GM23338 (cell line): ENCODE measurements around the gene EYA2. TPM values are rescaled to one million over a fixed set of nuclear protein-coding genes. Genes with fewer than 3 reads are reported as not detected.

Experiments used
- ATAC-seq: fragments of 200-7000 bp; cut with Tn5 transposase; 3 replicates; pipeline ENCODE4 v1.9.1; 2020
- DNase-seq: peaks from one replicate; pipeline ENCODE4 v3.0.0-alpha.2; 2015; ENCODE audit warnings: low spot score
- H2AFZ ChIP-seq: fragments of 200-600 bp; sonication (generic); 2 replicates; pipeline ENCODE4 v1.8.0; 2016; ENCODE audit warnings: antibody characterized with exemption, mild to moderate bottlenecking, moderate library complexity
- H3F3A ChIP-seq: fragments of 200-600 bp; sonication (generic); replicated peaks from 2 replicates; pipeline ENCODE4 v1.8.0; 2017; ENCODE audit warnings: antibody characterized with exemption, mixed run types, low read depth
- H3K27ac ChIP-seq: fragments of 200-600 bp; sonication (generic); 2 replicates; pipeline ENCODE4 v1.6.1; 2016; ENCODE audit warnings: low read depth
- H3K27me3 ChIP-seq: fragments of 200-600 bp; sonication (generic); 2 replicates; pipeline ENCODE4 v1.8.0; 2016; ENCODE audit warnings: mild to moderate bottlenecking, mixed run types, moderate library complexity; ENCODE audit not compliant: insufficient read depth
- H3K36me3 ChIP-seq: fragments of 200-600 bp; sonication (generic); 2 replicates; pipeline ENCODE4 v1.8.0; 2016; ENCODE audit warnings: mild to moderate bottlenecking; ENCODE audit not compliant: insufficient read depth
- H3K4me1 ChIP-seq: fragments of 200-600 bp; sonication (generic); 2 replicates; pipeline ENCODE4 v1.8.0; 2016; ENCODE audit warnings: mild to moderate bottlenecking, moderate library complexity; ENCODE audit not compliant: insufficient read depth
- H3K4me2 ChIP-seq: fragments of 200-600 bp; sonication (generic); 2 replicates; pipeline ENCODE4 v1.7.1; 2017; ENCODE audit warnings: mixed run types
- H3K4me3 ChIP-seq: fragments of 200-600 bp; sonication (generic); 2 replicates; pipeline ENCODE4 v1.6.1; 2016; ENCODE audit warnings: mixed run types
- H3K79me2 ChIP-seq: fragments of 200-600 bp; sonication (generic); replicated peaks from 2 replicates; pipeline ENCODE4 v1.8.0; 2017; ENCODE audit warnings: mild to moderate bottlenecking; ENCODE audit not compliant: insufficient read depth
- H3K9me2 ChIP-seq: fragments of 200-600 bp; sonication (generic); 2 replicates; pipeline ENCODE4 v1.8.0; 2017; ENCODE audit not compliant: insufficient read depth
- H4K20me1 ChIP-seq: fragments of 200-600 bp; sonication (generic); replicated peaks from 2 replicates; pipeline ENCODE4 v1.8.0; 2017; ENCODE audit warnings: mild to moderate bottlenecking; ENCODE audit not compliant: insufficient read depth
- H3K27ac Mint-ChIP-seq: 2 replicates; pipeline ENCODE4 v1.8.0; 2020; ENCODE audit warnings: inconsistent platforms, mild to moderate bottlenecking, moderate library complexity, mixed read lengths
- H3K27me3 Mint-ChIP-seq: 3 replicates; pipeline ENCODE4 v1.8.0; 2022; ENCODE audit warnings: low read depth, mild to moderate bottlenecking, moderate library complexity, mixed read lengths, inconsistent platforms; ENCODE audit not compliant: insufficient read depth, poor library complexity
- H3K36me3 Mint-ChIP-seq: 3 replicates; pipeline ENCODE4 v1.8.0; 2021; ENCODE audit warnings: low read depth, mild to moderate bottlenecking, inconsistent platforms, moderate library complexity, mixed read lengths
- H3K4me1 Mint-ChIP-seq: 3 replicates; pipeline ENCODE4 v1.8.0; 2020; ENCODE audit warnings: mild to moderate bottlenecking, inconsistent platforms, mixed read lengths
- H3K4me3 Mint-ChIP-seq: 3 replicates; pipeline ENCODE4 v1.8.0; 2021; ENCODE audit warnings: moderate library complexity, mild to moderate bottlenecking, inconsistent platforms, mixed read lengths
- H3K9me3 Mint-ChIP-seq: 3 replicates; pipeline ENCODE4 v1.8.0; 2020; ENCODE audit warnings: moderate library complexity, mild to moderate bottlenecking, inconsistent platforms, mixed read lengths
- CREB1 ChIP-seq: fragments of 250-450 bp; sonication (Bioruptor Pico); IDR thresholded peaks from 2 replicates; pipeline ENCODE4 v1.5.0; 2020; ENCODE audit warnings: low read depth, mild to moderate bottlenecking, moderate library complexity
- ETS1 ChIP-seq: IDR thresholded peaks from 2 replicates; pipeline ENCODE4 v1.6.1; 2016; ENCODE audit warnings: antibody characterized with exemption
- EZH2 ChIP-seq: fragments of 200-600 bp; sonication (generic); IDR thresholded peaks from one replicate; pipeline ENCODE4 v1.8.0; 2017; ENCODE audit warnings: antibody characterized with exemption, mild to moderate bottlenecking, low read depth; ENCODE audit not compliant: unreplicated experiment
- EZH2phosphoT487 ChIP-seq: fragments of 200-600 bp; sonication (generic); IDR thresholded peaks from one replicate; pipeline ENCODE4 v1.8.1; 2018; ENCODE audit warnings: antibody characterized with exemption; ENCODE audit not compliant: unreplicated experiment
- JUNB ChIP-seq: IDR thresholded peaks from one replicate; pipeline ENCODE4 v1.6.1; 2016; ENCODE audit warnings: antibody characterized with exemption; ENCODE audit not compliant: unreplicated experiment
- NANOG ChIP-seq: IDR thresholded peaks from 2 replicates; pipeline ENCODE4 v1.6.1; 2016; ENCODE audit warnings: antibody characterized with exemption, borderline replicate concordance
- POLR2AphosphoS5 ChIP-seq: IDR thresholded peaks from 2 replicates; pipeline ENCODE4 v1.6.1; 2016; ENCODE audit warnings: antibody characterized with exemption, low read depth
- REST ChIP-seq: IDR thresholded peaks from one replicate; pipeline ENCODE4 v1.6.1; 2018; ENCODE audit warnings: antibody characterized with exemption; ENCODE audit not compliant: unreplicated experiment
- STAT1 ChIP-seq: IDR thresholded peaks from one replicate; pipeline ENCODE4 v1.6.1; 2016; ENCODE audit warnings: antibody characterized with exemption; ENCODE audit not compliant: unreplicated experiment
- ZNF114 ChIP-seq: fragments of 250-450 bp; sonication (Bioruptor Pico); IDR thresholded peaks from 2 replicates; pipeline ENCODE4 v1.5.0; 2020; ENCODE audit warnings: mild to moderate bottlenecking, moderate library complexity
- ZNF331 ChIP-seq: fragments of 250-450 bp; sonication (Bioruptor Pico); IDR thresholded peaks from 2 replicates; pipeline ENCODE4 v1.5.0; 2020; ENCODE audit warnings: low read depth, mild to moderate bottlenecking, moderate library complexity
- polyA plus RNA-seq: library from polyadenylated mRNA; unstranded; fragments of >200 nt; fragmentation: Nextera tagmentation; extraction: Ambion mirVana; gene quantifications from 2 replicates; pipeline ENCODE4 v1.2.1, GENCODE V29; 2016
- total RNA-seq: library from RNA; depleted of rRNA; stranded (reverse); fragments of >200 nt; shearing (Covaris generic); gene quantifications from 2 replicates; pipeline ENCODE4 v1.2.3, GENCODE V29; 2014
- TF ChIP-seq, protein P1 (sequence below): fragments of 250-450 bp; sonication (Bioruptor Pico); IDR thresholded peaks from 2 replicates; pipeline ENCODE4 v1.5.0; 2020; ENCODE audit warnings: mild to moderate bottlenecking, moderate library complexity
- TF ChIP-seq, protein P2 (sequence below), 2 experiments: fragments of 200-600 bp in 1 of 2; sonication (generic) in 1 of 2; conservative IDR thresholded peaks; 2 replicates each; pipeline versions ENCODE4 v1.5.1 to v1.6.1; 2016 to 2017; ENCODE audit warnings: antibody characterized with exemption in 2 of 2, low read depth in 2 of 2, mild to moderate bottlenecking in 2 of 2, moderate library complexity in 1 of 2

Gene EYA2
- total and polyA plus RNA-seq, 2 experiments from 2014 or later: 0.50 to 0.56 TPM

DNA sequence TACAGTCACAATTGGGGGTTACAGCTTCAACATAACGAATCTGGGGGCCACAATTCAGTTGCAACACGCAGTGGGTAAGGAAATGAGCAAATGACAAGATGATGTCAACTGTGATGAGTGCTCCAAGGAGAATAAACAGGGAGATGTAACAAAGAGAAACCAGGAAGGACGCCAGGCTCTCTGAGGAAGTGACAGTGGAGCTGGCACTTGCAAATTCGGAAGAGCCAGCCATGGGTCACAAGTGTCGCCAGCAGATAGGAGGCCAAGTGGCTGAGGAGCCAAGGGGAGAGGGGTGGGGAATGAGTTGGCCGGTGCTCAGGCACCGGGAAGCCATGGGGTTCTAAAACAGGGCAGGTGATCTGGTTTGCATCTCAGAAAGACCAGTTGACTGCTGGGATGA is 136.4 kb downstream of the EYA2 start:
- no peak overlapping the region for H3K4me2 ChIP-seq
- H3K27me3 Mint-ChIP-seq: peaks cover 4% of the 10 kb centered on the region

More for the DNA sequence above, 136.4 kb downstream of the EYA2 start:
- TF ChIP-seq EZH2 (no peak), CREB1 (CRISPR knock-in tag) (no peak), JUNB (no peak), EZH2phosphoT487 (no peak), ETS1 (no peak), STAT1 (no peak), POLR2AphosphoS5 (no peak), ZNF114 (CRISPR knock-in tag) (no peak), ZNF331 (CRISPR knock-in tag) (no peak), REST (no peak), NANOG (no peak)
- TF ChIP-seq, protein P1, sequence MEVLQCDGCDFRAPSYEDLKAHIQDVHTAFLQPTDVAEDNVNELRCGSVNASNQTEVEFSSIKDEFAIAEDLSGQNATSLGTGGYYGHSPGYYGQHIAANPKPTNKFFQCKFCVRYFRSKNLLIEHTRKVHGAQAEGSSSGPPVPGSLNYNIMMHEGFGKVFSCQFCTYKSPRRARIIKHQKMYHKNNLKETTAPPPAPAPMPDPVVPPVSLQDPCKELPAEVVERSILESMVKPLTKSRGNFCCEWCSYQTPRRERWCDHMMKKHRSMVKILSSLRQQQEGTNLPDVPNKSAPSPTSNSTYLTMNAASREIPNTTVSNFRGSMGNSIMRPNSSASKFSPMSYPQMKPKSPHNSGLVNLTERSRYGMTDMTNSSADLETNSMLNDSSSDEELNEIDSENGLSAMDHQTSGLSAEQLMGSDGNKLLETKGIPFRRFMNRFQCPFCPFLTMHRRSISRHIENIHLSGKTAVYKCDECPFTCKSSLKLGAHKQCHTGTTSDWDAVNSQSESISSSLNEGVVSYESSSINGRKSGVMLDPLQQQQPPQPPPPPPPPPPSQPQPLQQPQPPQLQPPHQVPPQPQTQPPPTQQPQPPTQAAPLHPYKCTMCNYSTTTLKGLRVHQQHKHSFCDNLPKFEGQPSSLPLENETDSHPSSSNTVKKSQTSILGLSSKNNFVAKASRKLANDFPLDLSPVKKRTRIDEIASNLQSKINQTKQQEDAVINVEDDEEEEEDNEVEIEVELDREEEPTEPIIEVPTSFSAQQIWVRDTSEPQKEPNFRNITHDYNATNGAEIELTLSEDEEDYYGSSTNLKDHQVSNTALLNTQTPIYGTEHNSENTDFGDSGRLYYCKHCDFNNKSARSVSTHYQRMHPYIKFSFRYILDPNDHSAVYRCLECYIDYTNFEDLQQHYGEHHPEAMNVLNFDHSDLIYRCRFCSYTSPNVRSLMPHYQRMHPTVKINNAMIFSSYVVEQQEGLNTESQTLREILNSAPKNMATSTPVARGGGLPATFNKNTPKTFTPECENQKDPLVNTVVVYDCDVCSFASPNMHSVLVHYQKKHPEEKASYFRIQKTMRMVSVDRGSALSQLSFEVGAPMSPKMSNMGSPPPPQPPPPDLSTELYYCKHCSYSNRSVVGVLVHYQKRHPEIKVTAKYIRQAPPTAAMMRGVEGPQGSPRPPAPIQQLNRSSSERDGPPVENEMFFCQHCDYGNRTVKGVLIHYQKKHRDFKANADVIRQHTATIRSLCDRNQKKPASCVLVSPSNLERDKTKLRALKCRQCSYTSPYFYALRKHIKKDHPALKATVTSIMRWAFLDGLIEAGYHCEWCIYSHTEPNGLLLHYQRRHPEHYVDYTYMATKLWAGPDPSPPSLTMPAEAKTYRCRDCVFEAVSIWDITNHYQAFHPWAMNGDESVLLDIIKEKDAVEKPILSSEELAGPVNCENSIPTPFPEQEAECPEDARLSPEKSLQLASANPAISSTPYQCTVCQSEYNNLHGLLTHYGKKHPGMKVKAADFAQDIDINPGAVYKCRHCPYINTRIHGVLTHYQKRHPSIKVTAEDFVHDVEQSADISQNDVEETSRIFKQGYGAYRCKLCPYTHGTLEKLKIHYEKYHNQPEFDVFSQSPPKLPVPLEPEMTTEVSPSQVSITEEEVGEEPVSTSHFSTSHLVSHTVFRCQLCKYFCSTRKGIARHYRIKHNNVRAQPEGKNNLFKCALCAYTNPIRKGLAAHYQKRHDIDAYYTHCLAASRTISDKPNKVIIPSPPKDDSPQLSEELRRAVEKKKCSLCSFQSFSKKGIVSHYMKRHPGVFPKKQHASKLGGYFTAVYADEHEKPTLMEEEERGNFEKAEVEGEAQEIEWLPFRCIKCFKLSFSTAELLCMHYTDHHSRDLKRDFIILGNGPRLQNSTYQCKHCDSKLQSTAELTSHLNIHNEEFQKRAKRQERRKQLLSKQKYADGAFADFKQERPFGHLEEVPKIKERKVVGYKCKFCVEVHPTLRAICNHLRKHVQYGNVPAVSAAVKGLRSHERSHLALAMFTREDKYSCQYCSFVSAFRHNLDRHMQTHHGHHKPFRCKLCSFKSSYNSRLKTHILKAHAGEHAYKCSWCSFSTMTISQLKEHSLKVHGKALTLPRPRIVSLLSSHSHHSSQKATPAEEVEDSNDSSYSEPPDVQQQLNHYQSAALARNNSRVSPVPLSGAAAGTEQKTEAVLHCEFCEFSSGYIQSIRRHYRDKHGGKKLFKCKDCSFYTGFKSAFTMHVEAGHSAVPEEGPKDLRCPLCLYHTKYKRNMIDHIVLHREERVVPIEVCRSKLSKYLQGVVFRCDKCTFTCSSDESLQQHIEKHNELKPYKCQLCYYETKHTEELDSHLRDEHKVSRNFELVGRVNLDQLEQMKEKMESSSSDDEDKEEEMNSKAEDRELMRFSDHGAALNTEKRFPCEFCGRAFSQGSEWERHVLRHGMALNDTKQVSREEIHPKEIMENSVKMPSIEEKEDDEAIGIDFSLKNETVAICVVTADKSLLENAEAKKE: no peak
- TF ChIP-seq, protein P2, sequence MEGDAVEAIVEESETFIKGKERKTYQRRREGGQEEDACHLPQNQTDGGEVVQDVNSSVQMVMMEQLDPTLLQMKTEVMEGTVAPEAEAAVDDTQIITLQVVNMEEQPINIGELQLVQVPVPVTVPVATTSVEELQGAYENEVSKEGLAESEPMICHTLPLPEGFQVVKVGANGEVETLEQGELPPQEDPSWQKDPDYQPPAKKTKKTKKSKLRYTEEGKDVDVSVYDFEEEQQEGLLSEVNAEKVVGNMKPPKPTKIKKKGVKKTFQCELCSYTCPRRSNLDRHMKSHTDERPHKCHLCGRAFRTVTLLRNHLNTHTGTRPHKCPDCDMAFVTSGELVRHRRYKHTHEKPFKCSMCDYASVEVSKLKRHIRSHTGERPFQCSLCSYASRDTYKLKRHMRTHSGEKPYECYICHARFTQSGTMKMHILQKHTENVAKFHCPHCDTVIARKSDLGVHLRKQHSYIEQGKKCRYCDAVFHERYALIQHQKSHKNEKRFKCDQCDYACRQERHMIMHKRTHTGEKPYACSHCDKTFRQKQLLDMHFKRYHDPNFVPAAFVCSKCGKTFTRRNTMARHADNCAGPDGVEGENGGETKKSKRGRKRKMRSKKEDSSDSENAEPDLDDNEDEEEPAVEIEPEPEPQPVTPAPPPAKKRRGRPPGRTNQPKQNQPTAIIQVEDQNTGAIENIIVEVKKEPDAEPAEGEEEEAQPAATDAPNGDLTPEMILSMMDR (conservative IDR thresholded peaks at IDR 0.05; ENCODE audit: low read depth in 2 of 2): no peak
- Histone ChIP-seq H3K9me2 (no peaks in the 10 kb centered on the region), H3K27ac (no peak overlapping the region), H3F3A (no peaks in the 10 kb centered on the region), H3K4me1 (no peaks in the 10 kb centered on the region), H3K27me3 (no peaks in the 10 kb centered on the region), H2AFZ (no peak overlapping the region), H4K20me1 (no peaks in the 10 kb centered on the region), H3K79me2 (no peaks in the 10 kb centered on the region), H3K36me3 (no peaks in the 10 kb centered on the region), H3K4me3 (no peak overlapping the region)
- no peak for ATAC-seq
- Mint-ChIP-seq H3K36me3 (no peaks in the 10 kb centered on the region; the same call in 2 of the 3 replicates), H3K9me3 (peaks cover 3% of the 10 kb centered on the region; the same call in 1 of the 3 replicates), H3K27ac (no peak overlapping the region), H3K4me1 (no peaks in the 10 kb centered on the region), H3K4me3 (no peak overlapping the region)
- DNase-seq: no peak
